ENCODE data around the gene CAGE1.

The CAGE1 gene

GRCh38 chr6:7389162-7389450 is 436 bp downstream of the CAGE1 start:
- H3K9me3 ChIP-seq (replicated peaks in 1 of 2; ENCODE audit: control insufficient read depth in 2 of 2, insufficient read depth in 1 of 2, low read depth in 1 of 2, low read length in 2 of 2): no peaks in the 10 kb centered on the region
- H2AFZ ChIP-seq (ENCODE audit: low read length): peak overlapping the region; percentile 95
- no peaks in the 10 kb centered on the region for H3K79me1 ChIP-seq (ENCODE audit: low read depth, low read length)
- peak overlapping the region; percentile 93 for H3K18ac ChIP-seq (ENCODE audit: low read length)
- no peak overlapping the region for H4K8ac ChIP-seq (ENCODE audit: low read depth, low read length)
- no peak for DNase-seq (ENCODE audit: low spot score)
- no peak overlapping the region for H2BK120ac ChIP-seq (ENCODE audit: low read depth, low read length)
- peak overlapping the region; percentile 32 for H2BK5ac ChIP-seq (ENCODE audit: low read length)
- H2AK5ac ChIP-seq (ENCODE audit: low read depth, low read length): no peak overlapping the region
- H2BK12ac ChIP-seq (ENCODE audit: low read length): no peak overlapping the region
- WGBS, 2 donors (ENCODE audit: extremely low coverage in 2 of 2, insufficient read length in 2 of 2, insufficient replicate concordance in 1 of 2): no CpG with 5 or more reads among the region's 11 CpGs
- H4K91ac ChIP-seq (ENCODE audit: low read depth, low read length, poor library complexity): no peak overlapping the region
- peak overlapping the region; percentile 84 for H3K14ac ChIP-seq (ENCODE audit: low read length)
- H3K4me2 ChIP-seq (ENCODE audit: insufficient read depth, low read length, poor library complexity, severe bottlenecking): peak overlapping the region; percentile 88
- H2BK15ac ChIP-seq (ENCODE audit: low read length): no peak overlapping the region
- peaks cover 2% of the 10 kb centered on the region in 2 donors for H3K4me1 ChIP-seq (ENCODE audit: control insufficient read depth in 2 of 2, insufficient read depth in 1 of 2, low read depth in 1 of 2, low read length in 2 of 2)
- H3K4ac ChIP-seq (ENCODE audit: low read length): no peak overlapping the region
- H3K23ac ChIP-seq (ENCODE audit: low read depth, low read length, poor library complexity): peak overlapping the region; percentile 90
- peak overlapping the region; percentile 92 for H3K9ac ChIP-seq (ENCODE audit: low read depth, low read length, poor library complexity)
- H3K36me3 ChIP-seq (replicated peaks in 1 of 2; ENCODE audit: control insufficient read depth in 2 of 2, insufficient read depth in 2 of 2, low read length in 2 of 2): peaks cover 2 to 15% of the 10 kb centered on the region in 2 donors
- peak overlapping the region; percentile 90 for H3K27ac ChIP-seq (replicated peaks; ENCODE audit: low read length)
- H3K4me3 ChIP-seq (ENCODE audit: low read length in 2 of 2): peak overlapping the region; percentile 73 to 91
- no peaks in the 10 kb centered on the region for H3K27me3 ChIP-seq (ENCODE audit: control insufficient read depth in 3 of 3, insufficient read depth in 3 of 3, low read depth in 1 of 3, low read length in 3 of 3)

- Histone ChIP-seq H3K79me1 (ENCODE audit: low read depth, low read length) (no peaks in the 10 kb centered on the region), H3K18ac (ENCODE audit: low read length) (no peak overlapping the region), H3K14ac (ENCODE audit: low read length) (no peak overlapping the region), H2BK5ac (ENCODE audit: low read length) (no peak overlapping the region), H2BK12ac (ENCODE audit: low read length) (no peak overlapping the region), H3K4me3 (ENCODE audit: low read length in 2 of 2) (no peak overlapping the region), H2BK120ac (ENCODE audit: low read depth, low read length) (no peak overlapping the region), H3K4me1 (ENCODE audit: control insufficient read depth in 2 of 2, insufficient read depth in 1 of 2, low read depth in 1 of 2, low read length in 2 of 2) (no peaks in the 10 kb centered on the region), H3K27me3 (ENCODE audit: control insufficient read depth in 3 of 3, insufficient read depth in 3 of 3, low read depth in 1 of 3, low read length in 3 of 3) (peaks cover 0 to 4% (median 0%) of the 10 kb centered on the region in 3 experiments), H2BK15ac (ENCODE audit: low read length) (no peak overlapping the region), H3K9ac (ENCODE audit: low read depth, low read length, poor library complexity) (no peak overlapping the region), H3K4ac (ENCODE audit: low read length) (no peak overlapping the region), H3K9me3 (replicated peaks in 1 of 2; ENCODE audit: control insufficient read depth in 2 of 2, insufficient read depth in 1 of 2, low read depth in 1 of 2, low read length in 2 of 2) (no peaks in the 10 kb centered on the region), H3K4me2 (ENCODE audit: insufficient read depth, low read length, poor library complexity, severe bottlenecking) (no peak overlapping the region), H3K23ac (ENCODE audit: low read depth, low read length, poor library complexity) (no peak overlapping the region), H2AK5ac (ENCODE audit: low read depth, low read length) (no peak overlapping the region), H4K91ac (ENCODE audit: low read depth, low read length, poor library complexity) (no peak overlapping the region), H3K27ac (replicated peaks; ENCODE audit: low read length) (no peak overlapping the region), H2AFZ (ENCODE audit: low read length) (peak overlapping the region; percentile 16), H3K36me3 (replicated peaks in 1 of 2; ENCODE audit: control insufficient read depth in 2 of 2, insufficient read depth in 2 of 2, low read length in 2 of 2) (no peaks in the 10 kb centered on the region), H4K8ac (ENCODE audit: low read depth, low read length) (no peak overlapping the region)
- no CpG with 5 or more reads among the region's 1 CpG for WGBS, 2 donors (ENCODE audit: extremely low coverage in 2 of 2, insufficient read length in 2 of 2, insufficient replicate concordance in 1 of 2)
- no peak for DNase-seq (ENCODE audit: low spot score)
Measured at GRCh38 chr6:7381092-7381491, 8.4 kb downstream of the CAGE1 start.

- H2AK5ac ChIP-seq (ENCODE audit: low read depth, low read length): no peak overlapping the region
- no peak overlapping the region for H3K9ac ChIP-seq (ENCODE audit: low read depth, low read length, poor library complexity)
- no peaks in the 10 kb centered on the region for H3K4me1 ChIP-seq (ENCODE audit: control insufficient read depth in 2 of 2, insufficient read depth in 1 of 2, low read depth in 1 of 2, low read length in 2 of 2)
- H3K4ac ChIP-seq (ENCODE audit: low read length): no peak overlapping the region
- no peaks in the 10 kb centered on the region for H3K36me3 ChIP-seq (replicated peaks in 1 of 2; ENCODE audit: control insufficient read depth in 2 of 2, insufficient read depth in 2 of 2, low read length in 2 of 2)
- no peak overlapping the region for H4K91ac ChIP-seq (ENCODE audit: low read depth, low read length, poor library complexity)
- H3K4me2 ChIP-seq (ENCODE audit: insufficient read depth, low read length, poor library complexity, severe bottlenecking): no peak overlapping the region
- H3K9me3 ChIP-seq (replicated peaks in 1 of 2; ENCODE audit: control insufficient read depth in 2 of 2, insufficient read depth in 1 of 2, low read depth in 1 of 2, low read length in 2 of 2): no peaks in the 10 kb centered on the region
- no peak overlapping the region for H3K18ac ChIP-seq (ENCODE audit: low read length)
- H2BK15ac ChIP-seq (ENCODE audit: low read length): no peak overlapping the region
- H3K23ac ChIP-seq (ENCODE audit: low read depth, low read length, poor library complexity): no peak overlapping the region
- no CpG with 5 or more reads among the region's 4 CpGs for WGBS, 2 donors (ENCODE audit: extremely low coverage in 2 of 2, insufficient read length in 2 of 2, insufficient replicate concordance in 1 of 2)
- no peak overlapping the region for H3K4me3 ChIP-seq (ENCODE audit: low read length in 2 of 2)
- H3K79me1 ChIP-seq (ENCODE audit: low read depth, low read length): no peaks in the 10 kb centered on the region
- no peak overlapping the region for H3K14ac ChIP-seq (ENCODE audit: low read length)
- no peak overlapping the region for H3K27ac ChIP-seq (replicated peaks; ENCODE audit: low read length)
- H2BK5ac ChIP-seq (ENCODE audit: low read length): no peak overlapping the region
- no peak for DNase-seq (ENCODE audit: low spot score)
- no peak overlapping the region for H4K8ac ChIP-seq (ENCODE audit: low read depth, low read length)
- peaks cover 0 to 4% (median 0%) of the 10 kb centered on the region in 3 experiments for H3K27me3 ChIP-seq (ENCODE audit: control insufficient read depth in 3 of 3, insufficient read depth in 3 of 3, low read depth in 1 of 3, low read length in 3 of 3)
- H2BK12ac ChIP-seq (ENCODE audit: low read length): no peak overlapping the region
- H2AFZ ChIP-seq (ENCODE audit: low read length): no peak overlapping the region
- H2BK120ac ChIP-seq (ENCODE audit: low read depth, low read length): no peak overlapping the region
Measured at GRCh38 chr6:7378740-7379139, 10.8 kb downstream of the CAGE1 start.

GRCh38 chr6:7377961-7378360 is 11.6 kb downstream of the CAGE1 start:
- Histone ChIP-seq H3K9me3 (replicated peaks in 1 of 2; ENCODE audit: control insufficient read depth in 2 of 2, insufficient read depth in 1 of 2, low read depth in 1 of 2, low read length in 2 of 2) (no peaks in the 10 kb centered on the region), H3K9ac (ENCODE audit: low read depth, low read length, poor library complexity) (no peak overlapping the region), H2BK120ac (ENCODE audit: low read depth, low read length) (no peak overlapping the region), H3K23ac (ENCODE audit: low read depth, low read length, poor library complexity) (no peak overlapping the region), H3K14ac (ENCODE audit: low read length) (no peak overlapping the region), H2AFZ (ENCODE audit: low read length) (no peak overlapping the region), H3K4me2 (ENCODE audit: insufficient read depth, low read length, poor library complexity, severe bottlenecking) (no peak overlapping the region), H2BK5ac (ENCODE audit: low read length) (no peak overlapping the region), H3K27ac (replicated peaks; ENCODE audit: low read length) (no peak overlapping the region), H2BK12ac (ENCODE audit: low read length) (no peak overlapping the region), H3K4me1 (ENCODE audit: control insufficient read depth in 2 of 2, insufficient read depth in 1 of 2, low read depth in 1 of 2, low read length in 2 of 2) (no peaks in the 10 kb centered on the region), H3K4me3 (ENCODE audit: low read length in 2 of 2) (no peak overlapping the region), H2BK15ac (ENCODE audit: low read length) (no peak overlapping the region), H3K36me3 (replicated peaks in 1 of 2; ENCODE audit: control insufficient read depth in 2 of 2, insufficient read depth in 2 of 2, low read length in 2 of 2) (no peaks in the 10 kb centered on the region), H3K18ac (ENCODE audit: low read length) (no peak overlapping the region), H4K91ac (ENCODE audit: low read depth, low read length, poor library complexity) (no peak overlapping the region), H3K79me1 (ENCODE audit: low read depth, low read length) (no peaks in the 10 kb centered on the region), H3K4ac (ENCODE audit: low read length) (no peak overlapping the region), H2AK5ac (ENCODE audit: low read depth, low read length) (no peak overlapping the region), H4K8ac (ENCODE audit: low read depth, low read length) (no peak overlapping the region), H3K27me3 (ENCODE audit: control insufficient read depth in 3 of 3, insufficient read depth in 3 of 3, low read depth in 1 of 3, low read length in 3 of 3) (peaks cover 0 to 8% (median 0%) of the 10 kb centered on the region in 3 experiments)
- no peak for DNase-seq (ENCODE audit: low spot score)
- no CpG with 5 or more reads among the region's 1 CpG for WGBS, 2 donors (ENCODE audit: extremely low coverage in 2 of 2, insufficient read length in 2 of 2, insufficient replicate concordance in 1 of 2)

Data from neuronal stem cell (in vitro differentiated cells).